Nucleus accumbens (tissue), 56 donors: Measurements from ENCODE around the gene SERP1.
A peak's percentile ranks its signal among the peaks of the same experiment; 100 is the strongest.
"Not testable (repeated sequence)": the region's sequence is repeated elsewhere in the genome, so short reads cannot be mapped to it uniquely, and the experiment has no call there.

Source experiments
- DNase-seq, 56 donors: peaks; one replicate each; lab custom pipeline; 2025; lab: John Stamatoyannopoulos, UW

SERP1 gene

GRCh38 chr3:150540297-150540696 is 6.0 kb downstream of the SERP1 start:
- DNase-seq: no peak

- DNase-seq: no peak
These were observed 7.7 kb downstream of the SERP1 start for GRCh38 chr3:150538324-150539208.

- no peak for DNase-seq
These were observed 11.1 kb downstream of the SERP1 start for GRCh38 chr3:150535204-150535603.

- no peak for DNase-seq
These were observed 14.5 kb downstream of the SERP1 start for GRCh38 chr3:150531775-150532174.

- DNase-seq: no peak
These were observed 17.9 kb downstream of the SERP1 start for GRCh38 chr3:150528354-150528797.

GRCh38 chr3:150527464-150528255 is 18.6 kb downstream of the SERP1 start:
- no peak for DNase-seq

- DNase-seq: no peak
These were observed 22.8 kb downstream of the SERP1 start for GRCh38 chr3:150523538-150523937.

- DNase-seq: no peak
These were observed 24.8 kb downstream of the SERP1 start for GRCh38 chr3:150521463-150521862.

GRCh38 chr3:150520408-150520807 is 25.9 kb downstream of the SERP1 start:
- DNase-seq: no peak

- no peak for DNase-seq
These were observed 27.3 kb downstream of the SERP1 start for GRCh38 chr3:150519026-150519425.

- no peak for DNase-seq
These were observed 31.1 kb downstream of the SERP1 start for GRCh38 chr3:150515210-150515609.

GRCh38 chr3:150511122-150511821 is 35.0 kb downstream of the SERP1 start:
- no peak for DNase-seq

GRCh38 chr3:150509780-150510179 is 36.5 kb downstream of the SERP1 start:
- no peak for DNase-seq

- DNase-seq: no peak
These were observed 37.9 kb downstream of the SERP1 start for GRCh38 chr3:150508401-150508800.

GRCh38 chr3:150504483-150504882 is 41.8 kb downstream of the SERP1 start:
- DNase-seq: no peak

- DNase-seq: no peak
These were observed 42.7 kb downstream of the SERP1 start for GRCh38 chr3:150503402-150504099.

GRCh38 chr3:150500960-150501359 is 45.3 kb downstream of the SERP1 start:
- DNase-seq: not testable (repeated sequence)

GRCh38 chr3:150497956-150498355 is 48.3 kb downstream of the SERP1 start:
- no peak for DNase-seq

- peak in 2 of 56 donors; percentile 3 to 8 for DNase-seq
These were observed 50.6 kb downstream of the SERP1 start for GRCh38 chr3:150495563-150496168.

- peak in 1 of 56 donors; percentile 2 for DNase-seq
These were observed 51.1 kb downstream of the SERP1 start for GRCh38 chr3:150495149-150495548.
